ENCODE measurements around the gene NDUFS7.

- TF ChIP-seq, protein P1, sequence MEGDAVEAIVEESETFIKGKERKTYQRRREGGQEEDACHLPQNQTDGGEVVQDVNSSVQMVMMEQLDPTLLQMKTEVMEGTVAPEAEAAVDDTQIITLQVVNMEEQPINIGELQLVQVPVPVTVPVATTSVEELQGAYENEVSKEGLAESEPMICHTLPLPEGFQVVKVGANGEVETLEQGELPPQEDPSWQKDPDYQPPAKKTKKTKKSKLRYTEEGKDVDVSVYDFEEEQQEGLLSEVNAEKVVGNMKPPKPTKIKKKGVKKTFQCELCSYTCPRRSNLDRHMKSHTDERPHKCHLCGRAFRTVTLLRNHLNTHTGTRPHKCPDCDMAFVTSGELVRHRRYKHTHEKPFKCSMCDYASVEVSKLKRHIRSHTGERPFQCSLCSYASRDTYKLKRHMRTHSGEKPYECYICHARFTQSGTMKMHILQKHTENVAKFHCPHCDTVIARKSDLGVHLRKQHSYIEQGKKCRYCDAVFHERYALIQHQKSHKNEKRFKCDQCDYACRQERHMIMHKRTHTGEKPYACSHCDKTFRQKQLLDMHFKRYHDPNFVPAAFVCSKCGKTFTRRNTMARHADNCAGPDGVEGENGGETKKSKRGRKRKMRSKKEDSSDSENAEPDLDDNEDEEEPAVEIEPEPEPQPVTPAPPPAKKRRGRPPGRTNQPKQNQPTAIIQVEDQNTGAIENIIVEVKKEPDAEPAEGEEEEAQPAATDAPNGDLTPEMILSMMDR (IDR thresholded peaks at IDR 0.05): no peak
- TF ChIP-seq POLR2AphosphoS5 (IDR thresholded peaks at IDR 0.05): no peak
- TF ChIP-seq EP300 (IDR thresholded peaks at IDR 0.05): no peak
- no peak for TF ChIP-seq POLR2A (IDR thresholded peaks at IDR 0.05)
Measured at GRCh38 chr19:1379126-1379905, 4.4 kb upstream of the NDUFS7 start.

Data from stomach (tissue), 4 donors.